SJCRH30 (cell line): ENCODE measurements around the gene RNF31. TPM values are rescaled to one million over a fixed set of nuclear protein-coding genes. Genes with fewer than 3 reads are reported as not detected.

Experiments
- DNase-seq, 2 experiments: peaks; one replicate each; pipeline ENCODE4 v3.0.0-alpha.2; 2015 to 2020
- H3K27ac ChIP-seq: fragments of 250-450 bp; sonication (Bioruptor Pico); 2 replicates; pipeline ENCODE4 v1.5.1; 2020; ENCODE audit warnings: mild to moderate bottlenecking, moderate library complexity
- H3K27me3 ChIP-seq: fragments of 250-450 bp; sonication (Bioruptor Pico); 2 replicates; pipeline ENCODE4 v1.5.1; 2020; ENCODE audit warnings: mild to moderate bottlenecking, moderate library complexity
- H3K36me3 ChIP-seq: fragments of 250-450 bp; sonication (Bioruptor Pico); 2 replicates; pipeline ENCODE4 v1.5.1; 2020; ENCODE audit warnings: mild to moderate bottlenecking, moderate library complexity
- H3K4me1 ChIP-seq: fragments of 250-450 bp; sonication (Bioruptor Pico); 2 replicates; pipeline ENCODE4 v1.5.1; 2020; ENCODE audit warnings: mild to moderate bottlenecking, moderate library complexity
- H3K4me3 ChIP-seq: fragments of 250-450 bp; sonication (Bioruptor Pico); 2 replicates; pipeline ENCODE4 v1.5.1; 2020; ENCODE audit warnings: mild to moderate bottlenecking, moderate library complexity
- H3K9me3 ChIP-seq: fragments of 250-450 bp; sonication (Bioruptor Pico); replicated peaks from 2 replicates; pipeline ENCODE4 v1.5.1; 2020; ENCODE audit warnings: mild to moderate bottlenecking, moderate library complexity
- total RNA-seq: library from RNA; depleted of rRNA; stranded (reverse); fragments of >200 nt; shearing (Covaris generic); gene quantifications from 2 replicates; pipeline ENCODE4 v1.2.3, GENCODE V29; 2014

RNF31 gene
- total RNA-seq, 1 experiment from 2014 or later = 58.8 TPM

DNA sequence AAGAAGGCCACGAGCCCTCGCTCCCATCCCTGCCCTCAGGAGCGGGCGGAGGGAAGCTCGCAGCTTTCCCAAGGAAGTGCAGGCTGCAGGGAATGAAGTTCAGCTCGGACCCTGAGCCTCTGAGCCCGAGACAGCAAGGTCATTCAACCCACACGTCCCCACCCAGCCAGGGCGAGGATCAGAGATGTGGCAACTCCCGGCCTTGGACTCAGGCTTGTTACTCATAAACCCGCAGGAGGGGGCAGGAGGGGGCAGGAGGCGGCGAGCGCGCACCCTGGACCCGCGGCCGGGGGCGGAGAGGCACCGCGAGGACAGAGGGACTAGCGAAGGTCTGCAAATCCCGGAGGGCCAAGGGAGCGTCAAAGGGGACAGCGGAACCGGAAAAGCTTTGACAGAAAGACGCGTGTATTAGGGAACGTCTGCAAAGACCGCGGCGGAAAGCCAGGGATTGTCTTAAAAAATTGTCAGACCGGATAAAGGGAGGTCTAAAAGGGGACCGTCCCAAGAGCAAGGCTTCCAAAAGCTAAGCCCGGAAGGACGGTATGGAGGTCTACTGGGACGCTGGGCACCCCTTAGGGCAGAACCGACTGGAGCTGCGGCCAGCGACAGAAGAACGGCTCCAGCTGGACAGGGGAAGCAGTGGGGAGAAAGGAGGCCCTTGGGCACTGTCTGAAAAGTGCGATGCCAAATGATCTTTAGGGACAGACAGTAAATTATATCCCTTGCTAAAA is 33.3 kb upstream of the RNF31 start:
- peak; percentile 93 to 94 for DNase-seq
- Histone ChIP-seq H3K36me3 (peaks cover 10% of the 10 kb centered on the region), H3K9me3 (no peaks in the 10 kb centered on the region), H3K4me3 (peak overlapping the region; percentile 92), H3K4me1 (peaks cover 9% of the 10 kb centered on the region), H3K27ac (peak overlapping the region; percentile 97), H3K27me3 (no peaks in the 10 kb centered on the region)

DNA sequence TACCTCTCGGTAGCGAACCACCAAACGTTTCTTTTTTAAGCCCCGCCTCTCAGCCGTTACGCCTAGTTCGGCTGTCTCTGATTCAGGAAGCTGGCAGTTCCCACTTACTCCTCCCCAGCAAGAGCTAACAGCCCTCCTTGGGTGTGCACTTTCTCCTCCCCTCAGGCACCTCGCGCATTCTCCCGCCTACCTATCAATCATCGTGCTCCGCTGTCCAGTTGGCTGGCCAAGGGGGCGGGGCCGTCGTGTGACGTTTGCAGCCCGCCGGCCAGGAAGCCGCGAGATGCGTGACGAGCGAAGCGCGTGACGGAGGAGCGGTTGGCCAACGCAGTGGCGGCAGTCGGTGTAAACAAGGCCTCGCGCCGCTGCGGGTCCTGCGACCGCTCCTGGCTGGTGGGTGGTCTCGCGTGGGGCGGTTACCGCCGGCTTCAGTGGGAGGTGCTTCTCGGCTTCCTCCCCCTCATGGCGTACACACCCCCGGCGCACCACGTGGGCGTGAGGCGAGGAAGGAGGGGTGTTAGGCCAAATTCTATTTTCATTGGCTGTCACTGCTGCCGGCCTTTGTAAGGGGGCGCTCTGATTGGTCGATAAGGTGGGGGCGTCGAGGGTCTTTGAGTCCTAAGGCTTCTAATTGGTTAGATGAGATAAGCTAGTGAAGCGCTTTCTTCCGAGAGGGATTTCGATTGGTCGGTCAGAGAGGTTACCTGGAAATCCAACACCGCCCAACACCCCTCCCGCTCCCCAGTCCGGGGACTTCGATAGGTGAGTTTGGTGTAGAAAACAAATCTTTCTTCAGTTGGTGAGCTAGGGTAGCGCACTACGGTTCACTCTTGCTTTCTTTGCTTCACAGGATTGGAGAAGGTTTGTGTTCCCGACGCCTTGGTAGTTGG is 32.5 kb upstream of the RNF31 start, which contains the start of the genes DCAF11 and NRL:
Gene DCAF11, plus strand, starts transcription at position 246 of the 890 bp plus-strand sequence. CDS start 818 bp downstream, outside the sequence.
Gene NRL, minus strand, starts transcription at position 418 of the 890 bp plus-strand sequence. CDS start 32,101 bp downstream, outside the sequence.
- peaks cover 9% of the 10 kb centered on the region for H3K4me1 ChIP-seq

DNA sequence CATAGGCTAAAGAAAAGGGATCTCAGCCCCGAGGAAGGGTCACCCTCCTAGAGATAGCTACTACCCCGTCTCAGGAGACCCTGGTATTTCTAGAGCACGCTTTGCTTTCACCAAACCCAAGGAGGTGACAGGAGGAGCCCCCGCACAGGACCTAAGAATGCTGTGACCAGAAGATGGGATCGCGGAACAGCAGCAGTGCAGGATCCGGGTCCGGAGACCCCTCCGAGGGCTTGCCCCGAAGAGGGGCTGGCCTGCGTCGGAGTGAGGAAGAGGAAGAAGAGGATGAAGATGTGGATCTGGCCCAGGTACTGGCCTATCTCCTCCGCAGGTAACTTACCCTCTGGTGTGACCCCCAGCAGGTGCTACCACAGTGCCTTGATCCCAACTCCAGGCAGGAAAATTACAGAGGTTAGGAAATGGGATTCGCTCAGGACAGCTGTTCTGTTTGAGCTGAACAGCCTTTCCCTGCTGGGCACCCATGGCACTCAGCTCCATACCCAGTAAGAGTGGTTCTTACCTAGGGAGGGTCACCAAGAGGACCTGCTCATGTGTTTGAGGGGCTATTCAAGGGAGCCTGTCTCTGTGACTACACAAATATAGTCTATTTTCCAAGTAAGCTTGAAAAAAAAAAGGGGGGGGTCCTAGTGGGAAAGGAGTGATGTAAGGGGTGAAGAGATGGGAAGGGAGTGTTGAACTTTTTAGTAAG is 31.7 kb upstream of the RNF31 start:
- peaks cover 20% of the 10 kb centered on the region for H3K36me3 ChIP-seq
- H3K4me3 ChIP-seq = peak overlapping the region; percentile 92
- H3K27ac ChIP-seq = peak overlapping the region; percentile 97
- DNase-seq = no peak
- no peaks in the 10 kb centered on the region for H3K9me3 ChIP-seq
- no peaks in the 10 kb centered on the region for H3K27me3 ChIP-seq
- peaks cover 2% of the 10 kb centered on the region; the same call in 1 of the 2 replicates for H3K4me1 ChIP-seq

More for the DNA sequence above, 32.5 kb upstream of the RNF31 start, which contains the start of the genes DCAF11 and NRL:
- peak; percentile 99 for DNase-seq
- Histone ChIP-seq H3K4me3 (peak within 1 kb of the TSS; percentile 92), H3K27me3 (no peaks in the 10 kb centered on the region), H3K36me3 (peaks cover 16% of the 10 kb centered on the region), H3K27ac (peak within 1 kb of the TSS; percentile 97), H3K9me3 (no peaks in the 10 kb centered on the region)

DNA sequence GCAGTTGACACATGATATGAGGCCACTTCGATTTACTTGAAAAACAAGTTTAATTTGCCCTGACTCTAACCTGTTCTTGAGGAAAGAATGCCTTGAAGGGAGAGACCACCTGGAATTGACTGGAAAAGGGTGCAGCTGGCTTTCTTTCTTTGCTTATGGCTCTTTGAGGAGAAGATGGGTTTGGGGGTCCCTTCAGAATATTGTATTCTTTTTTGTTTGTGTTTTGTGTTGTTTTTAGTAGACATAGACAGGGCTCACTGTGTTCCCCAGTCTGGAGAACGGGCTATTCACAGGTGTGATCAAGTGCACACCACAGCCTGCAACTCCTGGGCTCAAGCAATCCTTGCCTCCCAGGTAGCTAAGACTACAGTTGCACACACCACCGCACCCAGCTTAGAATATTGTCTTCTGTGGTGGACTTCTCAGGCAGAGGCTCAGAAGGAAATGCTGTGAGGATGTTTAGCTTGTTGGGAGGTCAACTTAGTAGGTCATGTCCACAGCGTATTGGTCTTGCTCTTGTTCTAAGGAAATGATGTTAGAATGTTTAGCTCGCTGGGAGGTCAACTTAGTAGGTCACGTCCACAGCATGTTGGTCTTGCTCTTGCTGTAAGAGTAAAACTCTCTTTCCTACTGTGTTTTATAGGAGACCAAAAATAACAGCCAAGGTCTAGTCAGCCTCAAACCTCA is 31.0 kb upstream of the RNF31 start:
- no peaks in the 10 kb centered on the region for H3K9me3 ChIP-seq
- no peaks in the 10 kb centered on the region for H3K27me3 ChIP-seq
- peaks cover 27% of the 10 kb centered on the region for H3K36me3 ChIP-seq
- no peak for DNase-seq
- H3K4me1 ChIP-seq = no peaks in the 10 kb centered on the region
- no peak overlapping the region for H3K4me3 ChIP-seq
- no peak overlapping the region for H3K27ac ChIP-seq

DNA sequence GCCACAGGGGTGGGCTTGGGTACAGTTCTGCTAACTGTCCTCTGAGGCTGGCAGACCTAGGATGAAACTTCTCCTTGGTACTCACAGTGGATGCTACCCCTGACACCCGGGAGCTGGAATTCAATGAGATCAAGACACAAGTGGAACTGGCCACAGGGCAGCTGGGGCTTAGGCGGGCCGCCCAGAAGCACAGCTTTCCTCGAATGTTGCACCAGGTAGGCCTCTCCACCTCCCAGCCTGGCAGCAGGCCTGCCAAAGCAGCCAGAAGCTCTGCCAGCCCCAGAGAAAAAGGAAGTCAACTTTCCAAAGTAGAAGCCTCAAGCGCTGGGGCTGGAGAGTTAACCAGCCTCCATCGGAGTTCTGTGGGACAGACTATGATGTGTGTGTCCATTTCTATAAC is 30.1 kb upstream of the RNF31 start:
- H3K4me1 ChIP-seq = no peaks in the 10 kb centered on the region
- no peak overlapping the region for H3K4me3 ChIP-seq
- H3K27ac ChIP-seq = no peak overlapping the region
- H3K27me3 ChIP-seq = no peaks in the 10 kb centered on the region
- H3K36me3 ChIP-seq = peaks cover 32% of the 10 kb centered on the region
- DNase-seq = no peak
- H3K9me3 ChIP-seq = no peaks in the 10 kb centered on the region

DNA sequence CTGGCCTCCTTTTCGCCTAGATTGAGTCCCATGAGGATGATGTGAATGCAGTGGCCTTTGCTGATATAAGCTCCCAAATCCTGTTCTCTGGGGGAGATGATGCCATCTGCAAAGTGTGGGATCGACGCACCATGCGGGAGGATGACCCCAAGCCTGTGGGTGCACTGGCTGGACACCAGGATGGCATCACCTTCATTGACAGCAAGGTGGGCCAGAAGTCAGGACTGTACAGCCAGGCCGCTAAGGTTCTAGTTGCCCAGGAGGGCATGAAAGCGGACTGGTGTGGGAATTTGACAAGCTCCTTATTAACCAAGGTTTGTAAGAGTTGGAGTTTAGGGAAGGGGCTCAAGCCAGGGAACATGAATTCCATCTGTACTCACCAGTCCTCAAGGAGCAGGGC is 27.6 kb upstream of the RNF31 start:
- DNase-seq = no peak
- Histone ChIP-seq H3K9me3 (no peaks in the 10 kb centered on the region), H3K27ac (no peak overlapping the region), H3K4me1 (no peaks in the 10 kb centered on the region), H3K36me3 (peaks cover 37% of the 10 kb centered on the region), H3K4me3 (no peak overlapping the region), H3K27me3 (no peaks in the 10 kb centered on the region)

DNA sequence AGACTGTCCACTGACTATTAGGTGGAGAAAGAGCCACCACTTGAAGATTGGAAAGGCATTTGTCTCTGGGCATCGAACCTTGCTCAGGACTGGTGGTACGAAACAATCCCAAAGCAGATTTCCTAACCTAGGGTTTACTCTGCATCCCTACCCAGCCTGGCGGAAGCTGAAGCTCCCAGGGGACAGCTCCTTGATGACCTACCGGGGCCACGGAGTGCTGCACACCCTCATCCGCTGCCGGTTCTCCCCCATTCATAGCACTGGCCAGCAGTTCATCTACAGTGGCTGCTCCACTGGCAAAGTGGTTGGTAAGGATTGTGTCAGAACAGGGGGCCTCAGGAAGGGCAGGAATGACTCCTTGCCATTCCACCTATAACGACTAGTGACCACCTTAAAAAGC is 26.1 kb upstream of the RNF31 start:
- H3K4me3 ChIP-seq = no peak overlapping the region
- H3K36me3 ChIP-seq = peaks cover 37% of the 10 kb centered on the region
- no peaks in the 10 kb centered on the region for H3K27me3 ChIP-seq
- no peaks in the 10 kb centered on the region for H3K4me1 ChIP-seq
- DNase-seq = no peak
- no peak overlapping the region for H3K27ac ChIP-seq
- no peaks in the 10 kb centered on the region for H3K9me3 ChIP-seq

DNA sequence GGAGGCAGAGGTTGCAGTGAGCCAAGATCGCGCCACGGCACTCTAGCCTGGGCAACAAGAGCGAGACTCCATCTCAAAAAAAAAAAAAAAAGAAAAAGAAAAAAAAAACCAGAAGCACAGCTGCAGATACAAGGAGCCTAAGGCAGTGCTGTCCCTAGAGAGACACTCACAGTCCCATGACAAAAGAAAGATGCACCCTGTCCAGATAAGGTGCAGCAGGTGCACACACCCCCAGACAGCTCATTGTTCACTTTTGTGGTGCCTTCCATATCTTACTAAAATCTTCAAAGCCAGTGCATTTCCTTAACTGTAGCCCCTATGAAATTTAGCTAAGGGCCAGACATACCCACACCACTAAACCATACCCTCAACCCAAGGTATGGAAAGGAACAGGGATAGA is 24.9 kb upstream of the RNF31 start:
- no peak for DNase-seq
- Histone ChIP-seq H3K27me3 (no peaks in the 10 kb centered on the region), H3K36me3 (peaks cover 34% of the 10 kb centered on the region), H3K27ac (no peak overlapping the region), H3K4me1 (no peaks in the 10 kb centered on the region), H3K4me3 (no peak overlapping the region), H3K9me3 (no peaks in the 10 kb centered on the region)

DNA sequence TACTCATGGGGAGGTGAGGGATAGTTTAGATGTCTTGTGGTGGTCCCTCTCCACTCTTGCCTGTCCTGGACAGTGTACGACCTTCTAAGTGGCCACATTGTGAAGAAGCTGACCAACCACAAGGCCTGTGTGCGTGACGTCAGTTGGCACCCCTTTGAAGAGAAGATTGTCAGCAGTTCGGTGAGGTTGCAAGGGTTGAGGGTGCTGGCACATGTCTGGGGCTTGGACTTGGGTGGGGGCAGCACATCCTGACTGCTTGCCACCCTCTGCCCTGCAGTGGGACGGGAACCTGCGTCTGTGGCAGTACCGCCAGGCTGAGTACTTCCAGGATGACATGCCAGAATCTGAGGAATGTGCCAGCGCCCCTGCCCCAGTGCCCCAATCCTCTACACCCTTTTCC is 24.4 kb upstream of the RNF31 start:
- no peak for DNase-seq
- Histone ChIP-seq H3K4me3 (no peak overlapping the region), H3K27ac (no peak overlapping the region), H3K9me3 (no peaks in the 10 kb centered on the region), H3K4me1 (no peaks in the 10 kb centered on the region), H3K36me3 (peaks cover 29% of the 10 kb centered on the region), H3K27me3 (no peaks in the 10 kb centered on the region)

DNA sequence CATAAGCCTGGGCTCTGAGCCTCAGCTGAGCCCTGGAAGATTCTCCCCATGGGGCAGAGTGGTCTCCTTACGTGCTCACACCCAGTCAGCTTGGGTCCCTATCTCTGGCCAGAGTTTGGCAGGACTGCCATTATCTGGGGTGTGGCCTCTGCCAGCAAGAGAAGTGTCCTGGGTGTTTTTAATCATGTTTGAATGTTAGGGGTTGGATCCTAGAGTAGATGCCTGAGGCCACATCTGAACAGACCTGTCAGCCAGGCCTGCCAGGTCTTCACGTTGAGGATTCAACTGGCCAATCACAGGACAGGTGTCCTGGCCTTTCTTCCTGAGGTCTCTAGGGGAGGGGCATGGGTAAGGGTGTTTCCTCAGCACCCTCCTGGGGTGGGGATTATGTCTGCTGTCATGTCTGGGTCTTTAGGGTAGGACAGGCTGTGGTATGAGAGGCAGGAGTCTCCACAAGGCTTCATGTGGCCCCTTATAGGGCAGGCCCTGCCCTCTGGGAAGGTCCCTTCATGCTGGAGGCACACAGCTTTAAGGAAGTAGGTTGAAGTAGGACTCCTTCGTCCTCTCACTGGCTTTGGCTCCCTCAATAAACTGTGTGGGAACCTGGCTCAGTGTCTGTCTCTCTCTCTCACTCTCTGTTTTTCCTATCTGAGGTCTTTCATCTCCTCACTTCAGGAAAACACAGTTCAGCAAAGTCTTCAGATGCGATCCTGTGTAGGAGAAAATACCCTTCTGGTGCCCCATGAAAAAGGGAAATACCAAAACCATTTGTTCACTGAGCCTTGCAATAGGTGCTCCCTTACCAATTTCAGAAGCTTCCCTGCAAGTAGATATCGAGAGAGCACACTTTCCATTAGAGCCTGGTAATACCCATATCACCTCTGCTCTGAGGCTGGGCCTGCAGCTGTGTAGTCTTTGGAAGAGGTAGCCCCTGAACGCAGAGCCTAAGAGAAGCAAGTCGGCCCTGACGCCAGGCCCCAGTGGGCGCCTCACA is 23.6 kb upstream of the RNF31 start:
- Histone ChIP-seq H3K36me3 (peaks cover 29% of the 10 kb centered on the region), H3K4me1 (no peaks in the 10 kb centered on the region), H3K27me3 (no peaks in the 10 kb centered on the region), H3K9me3 (no peaks in the 10 kb centered on the region), H3K4me3 (no peak overlapping the region), H3K27ac (no peak overlapping the region)
- DNase-seq = no peak

DNA sequence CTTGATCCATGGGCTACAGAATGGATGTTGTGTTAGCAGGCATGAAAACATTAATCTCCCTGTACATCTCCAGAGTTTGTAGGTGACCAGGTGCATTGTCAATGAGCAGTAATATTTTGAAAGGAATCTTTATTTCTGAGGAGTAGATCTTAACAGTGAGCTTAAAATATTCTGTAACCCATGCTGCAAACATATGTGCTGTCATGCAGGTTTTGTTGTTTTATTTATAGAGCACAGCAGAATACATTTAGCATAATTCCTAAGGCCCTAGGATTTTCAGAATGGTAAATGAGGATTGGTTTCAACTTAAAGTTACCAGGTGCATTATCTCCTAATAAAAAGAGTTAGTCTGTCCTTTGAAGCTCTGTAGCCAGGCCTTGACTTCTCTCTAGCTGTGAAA is 20.4 kb upstream of the RNF31 start:
- Histone ChIP-seq H3K36me3 (peaks cover 9% of the 10 kb centered on the region), H3K27me3 (no peaks in the 10 kb centered on the region), H3K4me3 (no peak overlapping the region), H3K27ac (no peak overlapping the region), H3K4me1 (peaks cover 13% of the 10 kb centered on the region), H3K9me3 (no peaks in the 10 kb centered on the region)
- DNase-seq = no peak

DNA sequence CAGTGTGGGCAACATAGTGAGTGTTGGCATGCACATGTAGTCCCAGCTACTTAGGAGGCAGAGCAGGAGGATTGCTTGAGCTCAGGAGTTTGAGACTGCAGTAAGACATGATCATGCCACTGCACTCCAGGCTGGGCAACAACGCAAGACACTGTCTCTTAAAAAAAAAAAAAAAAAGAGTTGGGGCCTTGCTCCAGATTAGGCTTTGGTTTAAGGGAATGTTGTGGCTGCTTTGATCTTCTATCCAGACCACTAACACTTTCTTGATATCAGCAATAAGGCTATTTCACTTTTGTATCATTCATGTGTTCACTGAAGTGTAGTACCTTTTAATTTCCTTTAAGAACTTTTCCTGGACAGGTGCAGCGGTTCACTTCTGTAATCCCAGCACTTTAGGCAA is 19.6 kb upstream of the RNF31 start:
- Histone ChIP-seq H3K27ac (no peak overlapping the region), H3K36me3 (peaks cover 8% of the 10 kb centered on the region), H3K4me1 (peaks cover 13% of the 10 kb centered on the region), H3K9me3 (no peaks in the 10 kb centered on the region), H3K4me3 (no peak overlapping the region), H3K27me3 (no peaks in the 10 kb centered on the region)
- no peak for DNase-seq

DNA sequence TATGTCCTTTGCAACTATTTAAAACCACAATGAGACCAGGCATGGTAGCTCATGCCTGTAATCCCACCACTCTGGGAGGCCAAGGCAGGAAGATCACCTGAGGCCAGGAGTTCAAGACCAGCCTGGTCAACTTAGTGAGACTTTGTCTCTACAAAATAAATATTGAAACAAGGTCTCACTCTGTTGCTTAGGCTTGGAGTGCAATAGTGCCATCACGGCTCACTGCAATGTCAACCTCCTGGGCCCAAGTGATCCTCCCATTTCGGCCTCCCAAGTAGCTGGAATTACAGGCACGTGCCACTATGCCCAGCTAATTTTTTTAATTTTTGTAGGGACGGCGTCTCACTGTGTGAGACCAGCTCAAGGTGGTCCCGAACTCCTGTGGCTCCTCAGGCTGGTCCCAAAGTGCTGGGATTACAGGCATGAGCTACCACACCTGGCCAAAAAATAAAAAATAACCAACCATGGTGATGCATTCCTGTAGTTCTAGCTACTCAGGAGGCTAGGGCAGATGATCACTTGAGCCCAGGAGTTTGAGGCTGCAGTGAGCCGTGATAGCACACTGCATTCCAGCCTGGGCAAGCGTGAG is 17.8 kb upstream of the RNF31 start:
- peaks cover 12% of the 10 kb centered on the region for H3K36me3 ChIP-seq
- no peak for DNase-seq
- no peaks in the 10 kb centered on the region for H3K9me3 ChIP-seq
- no peak overlapping the region for H3K4me3 ChIP-seq
- H3K27ac ChIP-seq = peak overlapping the region; percentile 98; the same call in 1 of the 2 replicates
- peaks cover 18% of the 10 kb centered on the region for H3K4me1 ChIP-seq
- H3K27me3 ChIP-seq = no peaks in the 10 kb centered on the region
